ENCODE data around the gene CHRNB4. TPM values are rescaled to one million over a fixed set of nuclear protein-coding genes. Genes with fewer than 3 reads are reported as not detected.

The CHRNB4 gene
- total and polyA plus RNA-seq, 10 of the 15 experiments (the other 5 are each of a cell fraction or from before 2014, with no cell fraction given) = 0.10 TPM; not detected in 9

- Histone ChIP-seq H2AFZ (ENCODE audit: control insufficient read depth, low read depth, low read length) (no peak overlapping the region), H3K27ac (ENCODE audit: control insufficient read depth, insufficient read depth) (no peak overlapping the region), H3K9me3 (replicated peaks; ENCODE audit: control insufficient read depth, insufficient read depth, low read length) (no peaks in the 10 kb centered on the region; the same call in 2 of the 3 replicates), H3K36me3 (ENCODE audit: control insufficient read depth in 2 of 2, insufficient read depth in 2 of 2, low read length in 1 of 2) (no peaks in the 10 kb centered on the region), H3K4me1 (ENCODE audit: control insufficient read depth, insufficient read depth, low read length) (no peaks in the 10 kb centered on the region), H3K4me3 (no peak overlapping the region), H3K79me2 (ENCODE audit: control insufficient read depth, insufficient read depth, low read length) (no peaks in the 10 kb centered on the region), H4K20me1 (ENCODE audit: control insufficient read depth, insufficient read depth) (no peaks in the 10 kb centered on the region), H3K4me2 (ENCODE audit: control insufficient read depth, insufficient read depth) (no peak overlapping the region), H3K27me3 (replicated peaks in 1 of 2; ENCODE audit: control insufficient read depth in 2 of 2, insufficient read depth in 2 of 2, low read length in 1 of 2) (no peaks in the 10 kb centered on the region), H3K9ac (ENCODE audit: control insufficient read depth, insufficient read depth, low read length) (no peak overlapping the region)
- intact Hi-C loops (cut with micrococcal nuclease; ENCODE audit: unreplicated experiment) = no loop called here
- TF ChIP-seq SIN3A (IDR thresholded peaks at IDR 0.05; ENCODE audit: low read depth, low read length) (no peak), CREB1 (IDR thresholded peaks at IDR 0.05; ENCODE audit: low read depth) (no peak), WRNIP1 (IDR thresholded peaks at IDR 0.05; ENCODE audit: borderline replicate concordance, low read depth, low read length) (no peak), MYB (IDR thresholded peaks at IDR 0.05; ENCODE audit: borderline replicate concordance, low read depth, low read length) (no peak), POLR2A (IDR thresholded peaks at IDR 0.05; ENCODE audit: low read depth, low read length) (no peak), KDM1A (IDR thresholded peaks at IDR 0.05; ENCODE audit: borderline replicate concordance) (no peak), TCF3 (IDR thresholded peaks at IDR 0.05; ENCODE audit: borderline replicate concordance, insufficient read depth, low read depth, low read length) (no peak), NRF1 (conservative IDR thresholded peaks at IDR 0.05; ENCODE audit: low read depth, low read length) (no peak), EZH2 (IDR thresholded peaks at IDR 0.05; ENCODE audit: borderline replicate concordance, control insufficient read depth, low read depth, low read length) (no peak), EED (IDR thresholded peaks at IDR 0.05; ENCODE audit: low read depth) (no peak), SPI1 (IDR thresholded peaks at IDR 0.05; ENCODE audit: borderline replicate concordance, insufficient read depth, low read depth, low read length) (no peak), EP300 (IDR thresholded peaks at IDR 0.05; ENCODE audit: borderline replicate concordance in 1 of 2, control insufficient read depth in 1 of 2, low read depth in 2 of 2, low read length in 2 of 2) (no peak), NFYA (IDR thresholded peaks at IDR 0.05; ENCODE audit: borderline replicate concordance, low read depth, low read length) (no peak), TAF1 (IDR thresholded peaks at IDR 0.05; ENCODE audit: borderline replicate concordance, low read depth, low read length) (no peak), CBFB (IDR thresholded peaks at IDR 0.05; ENCODE audit: low read depth) (no peak), IRF5 (IDR thresholded peaks at IDR 0.05; ENCODE audit: borderline replicate concordance) (no peak), SMAD1 (IDR thresholded peaks at IDR 0.05; ENCODE audit: low read depth, partially characterized antibody) (no peak), CHD2 (IDR thresholded peaks at IDR 0.05; ENCODE audit: borderline replicate concordance, low read depth, low read length) (no peak)
- TF ChIP-seq, protein P1, sequence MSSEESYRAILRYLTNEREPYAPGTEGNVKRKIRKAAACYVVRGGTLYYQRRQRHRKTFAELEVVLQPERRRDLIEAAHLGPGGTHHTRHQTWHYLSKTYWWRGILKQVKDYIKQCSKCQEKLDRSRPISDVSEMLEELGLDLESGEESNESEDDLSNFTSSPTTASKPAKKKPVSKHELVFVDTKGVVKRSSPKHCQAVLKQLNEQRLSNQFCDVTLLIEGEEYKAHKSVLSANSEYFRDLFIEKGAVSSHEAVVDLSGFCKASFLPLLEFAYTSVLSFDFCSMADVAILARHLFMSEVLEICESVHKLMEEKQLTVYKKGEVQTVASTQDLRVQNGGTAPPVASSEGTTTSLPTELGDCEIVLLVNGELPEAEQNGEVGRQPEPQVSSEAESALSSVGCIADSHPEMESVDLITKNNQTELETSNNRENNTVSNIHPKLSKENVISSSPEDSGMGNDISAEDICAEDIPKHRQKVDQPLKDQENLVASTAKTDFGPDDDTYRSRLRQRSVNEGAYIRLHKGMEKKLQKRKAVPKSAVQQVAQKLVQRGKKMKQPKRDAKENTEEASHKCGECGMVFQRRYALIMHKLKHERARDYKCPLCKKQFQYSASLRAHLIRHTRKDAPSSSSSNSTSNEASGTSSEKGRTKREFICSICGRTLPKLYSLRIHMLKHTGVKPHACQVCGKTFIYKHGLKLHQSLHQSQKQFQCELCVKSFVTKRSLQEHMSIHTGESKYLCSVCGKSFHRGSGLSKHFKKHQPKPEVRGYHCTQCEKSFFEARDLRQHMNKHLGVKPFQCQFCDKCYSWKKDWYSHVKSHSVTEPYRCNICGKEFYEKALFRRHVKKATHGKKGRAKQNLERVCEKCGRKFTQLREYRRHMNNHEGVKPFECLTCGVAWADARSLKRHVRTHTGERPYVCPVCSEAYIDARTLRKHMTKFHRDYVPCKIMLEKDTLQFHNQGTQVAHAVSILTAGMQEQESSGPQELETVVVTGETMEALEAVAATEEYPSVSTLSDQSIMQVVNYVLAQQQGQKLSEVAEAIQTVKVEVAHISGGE (CRISPR knock-in tag; IDR thresholded peaks at IDR 0.05) = no peak
- POLR2A ChIA-PET = interaction anchor here (0.7 kb wide), 1 partner anchor 15 kb away, joined by 3 read pairs; no protein-coding TSS in a partner anchor
- CTCF ChIA-PET = interaction anchor here (1.9 kb wide), 1 partner anchor 34 kb away, joined by 7 read pairs; no protein-coding TSS in a partner anchor
- no TSS peak for BruUV-seq (replicated peaks)
- WGBS (ENCODE audit: insufficient coverage, insufficient replicate concordance, low lambda C conversion rate, missing lambda C conversion rate) = 68% methylated on average over 9 of the region's 9 CpGs
- FAIRE-seq (no peak), ATAC-seq (no peak), DNase-seq (ENCODE audit: low read depth, low spot score) (no peak)
- SMC1A ChIA-PET (ENCODE audit: uncharacterized antibody, unreplicated experiment) = interaction anchor here (0.6 kb wide), 1 partner anchor 11 kb away, joined by 3 read pairs; no protein-coding TSS in a partner anchor
- RAD21 ChIA-PET (ENCODE audit: unreplicated experiment) = interaction anchor here (0.7 kb wide), 1 partner anchor 81 kb away, joined by 3 read pairs; no protein-coding TSS in a partner anchor
- in situ Hi-C loops (cut with MboI) = no loop called here
These were observed 31.4 kb upstream of the CHRNB4 start for GRCh38 chr15:78672285-78673014.
